Measurements from ENCODE around the gene PHLDA1. TPM values are rescaled to one million over a fixed set of nuclear protein-coding genes. Genes with fewer than 3 reads are reported as not detected.

The PHLDA1 gene
- 45.7 TPM for total RNA-seq
- long read RNA-seq, full-length matches to known transcripts: 109 of 136 reads
- long read RNA-seq, partial matches to known transcripts: 0 of 136 reads
- long read RNA-seq, other reads (novel, unspliced or antisense): 27 of 136 reads

DNA sequence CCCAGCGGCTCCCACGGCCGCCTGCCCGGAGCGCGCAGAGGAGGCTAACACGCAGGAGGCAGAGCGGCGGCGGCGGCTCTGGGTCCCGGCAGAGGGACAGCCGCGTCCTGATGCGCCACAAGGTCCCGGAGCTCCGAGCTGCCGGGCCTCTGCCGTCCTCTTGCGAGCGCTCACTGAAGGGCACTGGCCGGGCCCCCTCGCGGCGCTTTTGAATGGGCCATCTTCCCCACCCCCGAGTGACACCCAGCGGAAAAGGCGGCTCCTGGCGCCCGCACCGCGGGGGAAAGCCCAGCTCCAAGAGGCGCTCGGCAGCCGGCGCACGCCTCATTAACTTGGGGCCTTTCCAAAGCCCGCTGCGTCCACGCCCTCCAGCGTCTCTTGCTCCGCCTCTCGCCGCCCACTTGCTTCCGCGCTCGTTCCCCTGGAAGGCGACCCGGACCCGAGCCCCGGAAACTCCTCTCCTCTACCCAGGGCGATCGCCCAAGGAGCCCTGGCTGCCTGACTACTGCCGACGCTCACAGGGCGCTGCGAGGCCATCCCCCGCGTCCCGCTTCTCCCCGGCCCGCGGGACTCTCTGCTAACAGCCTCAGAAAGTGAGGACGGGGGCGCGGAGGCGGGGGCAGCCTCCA is at the start of gene PHLDA1:
Gene PHLDA1 (minus strand): TSS at position 363 of the 629 bp plus-strand sequence.
- peak; percentile 97 for DNase-seq (ENCODE audit: low spot score)

- DNase-seq (ENCODE audit: low spot score): no peak
Observed at GRCh38 chr12:76080729-76081415, 49.3 kb upstream of the PHLDA1 start.

GRCh38 chr12:76080017-76080728 is 48.6 kb upstream of the PHLDA1 start:
- DNase-seq (ENCODE audit: low spot score): no peak

- no peak for DNase-seq (ENCODE audit: low spot score)
Observed at GRCh38 chr12:76078748-76079147, 47.2 kb upstream of the PHLDA1 start.

- DNase-seq (ENCODE audit: low spot score): no peak
Observed at GRCh38 chr12:76075448-76075847, 43.9 kb upstream of the PHLDA1 start.

DNA sequence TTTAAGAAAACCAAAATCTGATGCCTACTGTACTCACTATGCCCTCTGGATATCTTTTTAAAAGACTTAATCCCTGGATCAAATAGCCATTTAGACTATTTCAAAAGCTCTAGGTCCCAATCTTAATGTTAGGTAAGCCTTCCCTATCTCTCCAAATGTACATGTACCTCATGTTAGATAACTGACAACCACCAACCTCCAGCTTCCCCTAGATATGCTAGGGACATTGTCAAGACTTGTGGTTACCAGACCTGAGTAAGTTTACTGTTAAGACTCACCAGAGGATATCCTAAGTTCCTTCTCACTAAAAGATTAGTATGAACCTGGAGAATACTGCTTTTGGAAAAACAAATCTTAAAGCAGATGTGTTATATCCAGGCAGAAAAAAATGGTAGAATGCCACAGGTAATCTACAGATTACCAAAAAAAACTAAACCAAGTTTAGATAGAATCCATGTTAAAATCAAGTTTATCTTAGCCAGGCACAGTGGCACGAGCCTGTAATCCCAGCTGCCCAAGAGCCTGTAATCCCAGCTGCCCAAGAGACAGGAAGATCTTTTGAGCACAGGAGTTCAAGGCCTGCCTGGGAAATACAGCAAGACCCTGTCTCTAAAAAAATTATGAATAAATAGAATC is 43.2 kb upstream of the PHLDA1 start:
- no peak for DNase-seq (ENCODE audit: low spot score)

GRCh38 chr12:76073561-76073960 is 42.0 kb upstream of the PHLDA1 start:
- DNase-seq (ENCODE audit: low spot score): no peak

DNA sequence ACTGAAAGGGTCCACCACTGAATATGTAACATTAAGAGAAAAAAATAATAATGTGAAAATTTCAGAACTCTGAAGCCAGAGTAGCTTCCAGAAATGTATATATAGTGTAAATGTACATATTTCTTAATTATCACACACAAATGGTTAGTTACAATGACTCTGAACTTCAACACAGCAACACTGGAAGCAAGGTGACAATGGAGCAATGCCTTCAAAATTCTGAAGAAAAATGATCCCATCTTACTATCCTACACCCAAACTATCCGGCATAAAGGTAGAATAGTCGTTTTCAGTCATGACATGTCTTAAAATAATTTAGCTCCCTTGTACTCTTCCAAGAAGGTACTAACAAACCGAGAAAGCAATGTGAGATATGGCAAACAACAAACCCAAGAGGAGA is 41.0 kb upstream of the PHLDA1 start:
- no peak for DNase-seq (ENCODE audit: low spot score)

DNA sequence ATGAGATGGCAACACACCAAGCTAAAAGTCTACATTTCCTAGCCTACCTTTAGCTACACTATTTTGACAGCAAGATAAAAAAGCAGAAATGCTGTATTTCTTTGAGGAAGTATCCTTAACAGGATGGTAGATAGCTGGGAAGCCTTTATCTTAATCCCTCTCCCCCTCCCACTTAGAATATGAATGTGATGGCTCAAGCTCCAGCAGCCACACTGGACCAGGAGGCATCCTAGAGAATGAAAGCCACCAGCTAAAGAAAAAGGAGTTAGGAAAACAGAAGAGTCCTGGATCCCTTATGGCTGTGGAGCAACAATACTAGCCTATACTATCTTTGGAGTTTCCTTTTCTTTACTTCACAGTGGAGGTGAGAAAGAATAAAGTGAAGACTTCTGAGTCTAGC is 37.8 kb upstream of the PHLDA1 start:
- DNase-seq (ENCODE audit: low spot score): no peak

- no peak for DNase-seq (ENCODE audit: low spot score)
Observed at GRCh38 chr12:76065917-76066316, 34.3 kb upstream of the PHLDA1 start.

- DNase-seq (ENCODE audit: low spot score): no peak
Observed at GRCh38 chr12:76064904-76065303, 33.3 kb upstream of the PHLDA1 start.

DNA sequence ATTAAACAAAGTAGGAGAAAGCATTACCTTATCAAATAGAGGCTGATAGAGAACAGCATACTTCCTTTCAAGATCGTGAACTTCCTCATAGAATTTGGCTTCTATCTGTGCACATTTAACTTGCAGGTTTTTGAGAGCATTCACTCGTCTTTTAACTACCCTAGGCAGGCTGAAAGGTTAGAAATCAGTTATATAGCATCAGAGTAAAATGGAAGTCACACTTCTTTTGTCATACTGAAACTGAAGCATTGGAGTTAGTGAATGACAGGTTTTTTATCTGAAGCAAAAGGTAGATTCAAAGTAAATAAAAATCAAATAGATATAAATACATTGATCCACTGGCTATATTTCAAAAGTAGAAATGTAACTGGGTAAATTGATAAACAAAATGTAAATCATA is 28.5 kb upstream of the PHLDA1 start:
- no peak for DNase-seq (ENCODE audit: low spot score)

GRCh38 chr12:76057326-76057725 is 25.8 kb upstream of the PHLDA1 start:
- DNase-seq (ENCODE audit: low spot score): no peak

- DNase-seq (ENCODE audit: low spot score): no peak
Observed at GRCh38 chr12:76055393-76055792, 23.8 kb upstream of the PHLDA1 start.

DNA sequence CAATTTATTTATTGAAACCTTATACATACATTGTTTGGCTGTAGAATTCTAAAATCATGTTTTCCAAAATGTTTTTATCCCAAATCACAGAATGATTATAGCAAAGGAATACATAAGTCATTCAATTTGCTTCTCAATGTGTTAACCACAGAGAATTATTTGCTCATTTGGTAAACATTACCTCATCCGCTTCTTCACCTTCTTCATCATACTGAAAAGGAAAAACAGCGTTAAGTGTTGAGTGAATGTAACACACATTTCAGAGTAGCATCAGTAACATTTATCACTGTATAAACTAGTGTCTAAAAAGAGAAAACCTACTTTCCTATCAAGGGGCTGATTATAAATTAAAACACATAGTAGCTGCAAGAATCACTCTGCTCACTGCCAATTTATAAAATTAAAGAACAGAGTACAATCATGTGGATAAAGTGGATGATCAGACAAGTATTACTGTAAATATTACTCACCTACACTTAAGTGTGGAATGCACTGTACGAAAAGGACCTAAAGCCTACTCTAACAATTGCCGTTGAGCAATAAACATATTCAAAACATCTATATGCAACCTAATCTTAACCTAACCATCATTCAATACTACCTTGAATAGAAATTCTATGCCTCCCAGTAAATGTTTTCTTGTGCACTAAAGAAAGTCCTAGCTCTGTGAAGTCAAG is 18.1 kb upstream of the PHLDA1 start:
- no peak for DNase-seq (ENCODE audit: low spot score)

GRCh38 chr12:76047742-76048141 is 16.2 kb upstream of the PHLDA1 start:
- no peak for DNase-seq (ENCODE audit: low spot score)

DNA sequence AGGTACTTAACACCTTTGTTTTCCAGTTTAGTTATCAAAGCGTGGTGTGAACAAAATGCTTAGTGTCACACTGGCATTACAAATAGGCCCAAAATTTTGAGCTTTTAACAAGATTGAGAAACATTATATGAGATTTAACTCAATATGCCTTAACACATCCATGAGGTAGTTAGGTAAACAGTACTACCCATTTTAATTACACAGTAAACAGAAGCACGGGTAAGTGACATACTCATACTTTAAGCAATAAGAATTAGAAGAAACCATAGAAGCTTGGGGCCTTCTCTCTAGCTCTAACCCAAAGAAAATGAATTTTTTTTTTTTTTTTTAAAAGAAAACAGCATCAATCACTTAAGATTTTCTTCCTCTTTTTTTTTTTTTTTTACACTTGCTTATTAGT is 15.5 kb upstream of the PHLDA1 start:
- no peak for DNase-seq (ENCODE audit: low spot score)

DNA sequence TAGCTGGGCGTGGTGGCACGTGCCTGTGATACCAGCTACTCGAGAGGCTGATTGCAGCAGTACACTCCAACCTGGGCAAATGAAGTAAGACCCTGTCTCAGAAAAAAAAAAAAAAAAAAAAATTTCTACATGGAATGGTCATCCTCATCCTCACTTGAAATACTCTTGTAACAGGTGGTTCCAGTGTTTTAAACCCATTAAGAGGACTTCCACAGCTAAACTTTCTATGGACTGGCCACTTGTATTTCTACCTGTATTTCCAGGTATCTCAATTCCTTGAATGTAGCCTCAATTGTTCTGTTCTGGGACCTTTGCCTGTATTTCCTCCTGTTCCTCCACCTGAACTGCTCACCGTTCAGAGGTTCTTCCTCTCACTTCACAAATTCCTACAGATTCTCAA is 11.8 kb upstream of the PHLDA1 start:
- no peak for DNase-seq (ENCODE audit: low spot score)

DNA sequence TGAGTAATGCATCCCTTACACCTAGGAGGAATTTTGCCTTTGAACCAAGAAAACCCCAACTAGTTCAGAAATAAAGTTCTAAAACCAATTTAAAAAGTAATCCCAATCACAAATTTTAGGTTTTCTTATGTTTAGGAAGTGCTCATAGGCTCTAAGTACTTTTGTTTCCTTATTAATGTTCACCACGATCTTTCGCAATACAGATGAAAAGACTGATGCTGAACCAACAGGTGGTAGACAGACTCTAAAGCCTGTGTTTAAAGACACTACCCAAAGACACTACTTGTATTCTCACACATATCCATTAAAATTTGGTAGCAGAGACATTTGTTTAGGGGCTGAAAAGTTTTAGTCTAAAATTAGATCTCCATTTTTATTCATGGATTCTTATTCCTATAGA is 10.6 kb upstream of the PHLDA1 start:
- no peak for DNase-seq (ENCODE audit: low spot score)

DNA sequence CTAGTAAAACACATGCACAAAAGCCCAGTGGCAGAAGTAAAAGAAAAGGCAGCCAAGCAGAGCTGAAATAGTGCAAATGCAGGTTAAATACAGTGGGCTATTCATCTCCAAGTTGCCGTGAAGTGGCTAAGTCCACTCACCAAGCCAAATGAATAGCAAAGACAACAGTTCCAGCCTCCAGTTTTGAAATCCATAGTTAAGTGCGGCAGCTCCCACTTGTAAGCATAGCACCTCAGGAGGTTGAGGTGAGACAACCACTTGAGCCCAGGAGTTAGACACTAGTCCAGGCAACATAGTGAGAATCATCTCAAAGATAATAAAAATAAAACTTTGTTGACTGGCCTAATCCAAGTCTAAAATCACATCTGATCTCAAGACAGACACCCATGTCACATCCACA is 9.8 kb upstream of the PHLDA1 start:
- no peak for DNase-seq (ENCODE audit: low spot score)

- DNase-seq (ENCODE audit: low spot score): no peak
Observed at GRCh38 chr12:76040461-76040860, 8.9 kb upstream of the PHLDA1 start.

All from mesenteric fat pad (tissue), 1 donor.